ENCODE data around the gene RPS25.
"Not testable (repeated sequence)": the region's sequence is repeated elsewhere in the genome, so short reads cannot be mapped to it uniquely, and the experiment has no call there.

RPS25 gene

GRCh38 chr11:119042927-119043326 is 24.8 kb upstream of the RPS25 start:
- H3K27ac ChIP-seq (replicated peaks), result no peak overlapping the region
- H3K4me3 ChIP-seq (replicated peaks; ENCODE audit: insufficient read depth, low read length), result no peak overlapping the region
- H3K27me3 ChIP-seq (ENCODE audit: insufficient read depth, poor library complexity, severe bottlenecking), result no peaks in the 10 kb centered on the region
- DNase-seq (ENCODE audit: low read depth in 1 of 2, low spot score in 1 of 2), result no peak
- TF ChIP-seq, protein P1, sequence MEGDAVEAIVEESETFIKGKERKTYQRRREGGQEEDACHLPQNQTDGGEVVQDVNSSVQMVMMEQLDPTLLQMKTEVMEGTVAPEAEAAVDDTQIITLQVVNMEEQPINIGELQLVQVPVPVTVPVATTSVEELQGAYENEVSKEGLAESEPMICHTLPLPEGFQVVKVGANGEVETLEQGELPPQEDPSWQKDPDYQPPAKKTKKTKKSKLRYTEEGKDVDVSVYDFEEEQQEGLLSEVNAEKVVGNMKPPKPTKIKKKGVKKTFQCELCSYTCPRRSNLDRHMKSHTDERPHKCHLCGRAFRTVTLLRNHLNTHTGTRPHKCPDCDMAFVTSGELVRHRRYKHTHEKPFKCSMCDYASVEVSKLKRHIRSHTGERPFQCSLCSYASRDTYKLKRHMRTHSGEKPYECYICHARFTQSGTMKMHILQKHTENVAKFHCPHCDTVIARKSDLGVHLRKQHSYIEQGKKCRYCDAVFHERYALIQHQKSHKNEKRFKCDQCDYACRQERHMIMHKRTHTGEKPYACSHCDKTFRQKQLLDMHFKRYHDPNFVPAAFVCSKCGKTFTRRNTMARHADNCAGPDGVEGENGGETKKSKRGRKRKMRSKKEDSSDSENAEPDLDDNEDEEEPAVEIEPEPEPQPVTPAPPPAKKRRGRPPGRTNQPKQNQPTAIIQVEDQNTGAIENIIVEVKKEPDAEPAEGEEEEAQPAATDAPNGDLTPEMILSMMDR (IDR thresholded peaks at IDR 0.05; ENCODE audit: insufficient read depth, low read length), result no peak
- TF ChIP-seq SPI1 (IDR thresholded peaks at IDR 0.05; ENCODE audit: borderline replicate concordance, low read depth) (no peak), GABPA (IDR thresholded peaks at IDR 0.05; ENCODE audit: low read depth) (no peak), REST (IDR thresholded peaks at IDR 0.05; ENCODE audit: insufficient replicate concordance, low read depth) (no peak), POLR2AphosphoS5 (IDR thresholded peaks at IDR 0.05; ENCODE audit: low read depth) (no peak)

DNA sequence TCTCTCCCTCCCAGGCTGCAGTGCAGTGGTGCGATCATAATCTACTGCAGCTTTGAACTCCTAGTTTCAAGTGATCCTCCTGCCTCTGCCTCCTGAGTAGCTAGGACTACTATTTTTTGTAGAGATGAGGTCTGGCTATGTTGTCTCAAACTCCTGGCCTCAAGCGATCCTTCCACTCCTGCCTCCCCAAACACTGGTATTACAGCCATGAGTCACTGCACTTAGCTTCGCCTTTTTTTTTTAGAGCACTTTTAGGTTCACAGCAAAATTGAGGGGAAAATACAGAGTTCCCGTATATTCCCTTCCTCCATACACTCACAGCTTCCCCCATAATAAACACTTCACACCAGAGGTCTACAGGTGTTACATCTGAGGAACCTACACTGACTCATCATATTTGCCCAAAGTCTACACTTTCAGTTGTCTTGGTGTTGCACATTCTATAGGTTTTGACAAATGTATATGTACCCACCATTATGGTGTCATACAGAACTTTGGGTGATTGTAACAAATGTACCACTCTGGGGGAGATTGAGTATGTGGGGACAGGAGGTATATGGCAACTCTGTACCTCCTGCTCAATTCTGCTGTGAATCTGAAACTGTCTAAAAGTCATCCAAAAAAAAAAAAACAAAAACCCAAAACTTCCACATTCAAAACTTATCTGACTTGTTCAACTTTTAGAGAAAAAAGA is 23.8 kb upstream of the RPS25 start:
- DNase-seq (ENCODE audit: low read depth in 1 of 2, low spot score in 1 of 2), result no peak
- no peak overlapping the region for H3K27ac ChIP-seq (replicated peaks)
- H3K27me3 ChIP-seq (ENCODE audit: insufficient read depth, poor library complexity, severe bottlenecking), result no peaks in the 10 kb centered on the region
- H3K4me3 ChIP-seq (replicated peaks; ENCODE audit: insufficient read depth, low read length), result no peak overlapping the region
- TF ChIP-seq, protein P1 (IDR thresholded peaks at IDR 0.05; ENCODE audit: insufficient read depth, low read length), result no peak
- TF ChIP-seq GABPA (IDR thresholded peaks at IDR 0.05; ENCODE audit: low read depth), result no peak
- TF ChIP-seq POLR2AphosphoS5 (IDR thresholded peaks at IDR 0.05; ENCODE audit: low read depth), result no peak

GRCh38 chr11:119039471-119039870 is 21.3 kb upstream of the RPS25 start:
- DNase-seq (ENCODE audit: low read depth in 1 of 2, low spot score in 1 of 2), result peak in 1 of 2 experiments; percentile 23
- peak overlapping the region; percentile 36; the same call in 1 of the 2 replicates for H3K27ac ChIP-seq (replicated peaks)
- not testable (repeated sequence) for H3K4me3 ChIP-seq (replicated peaks; ENCODE audit: insufficient read depth, low read length); H3K27me3 ChIP-seq (ENCODE audit: insufficient read depth, poor library complexity, severe bottlenecking)

GRCh38 chr11:119038884-119039283 is 20.7 kb upstream of the RPS25 start:
- no peak overlapping the region for H3K4me3 ChIP-seq (replicated peaks; ENCODE audit: insufficient read depth, low read length)
- no peak for DNase-seq (ENCODE audit: low read depth in 1 of 2, low spot score in 1 of 2)
- TF ChIP-seq REST (IDR thresholded peaks at IDR 0.05; ENCODE audit: insufficient replicate concordance, low read depth), result no peak
- TF ChIP-seq, protein P1 (IDR thresholded peaks at IDR 0.05; ENCODE audit: insufficient read depth, low read length), result no peak
- no peak for TF ChIP-seq SPI1 (IDR thresholded peaks at IDR 0.05; ENCODE audit: borderline replicate concordance, low read depth)
- TF ChIP-seq POLR2AphosphoS5 (IDR thresholded peaks at IDR 0.05; ENCODE audit: low read depth), result no peak
- TF ChIP-seq GABPA (IDR thresholded peaks at IDR 0.05; ENCODE audit: low read depth), result no peak
- H3K27ac ChIP-seq (replicated peaks), result no peak overlapping the region
- H3K27me3 ChIP-seq (ENCODE audit: insufficient read depth, poor library complexity, severe bottlenecking), result no peaks in the 10 kb centered on the region
